ENCODE measurements around the gene USP15.

USP15 gene

DNA sequence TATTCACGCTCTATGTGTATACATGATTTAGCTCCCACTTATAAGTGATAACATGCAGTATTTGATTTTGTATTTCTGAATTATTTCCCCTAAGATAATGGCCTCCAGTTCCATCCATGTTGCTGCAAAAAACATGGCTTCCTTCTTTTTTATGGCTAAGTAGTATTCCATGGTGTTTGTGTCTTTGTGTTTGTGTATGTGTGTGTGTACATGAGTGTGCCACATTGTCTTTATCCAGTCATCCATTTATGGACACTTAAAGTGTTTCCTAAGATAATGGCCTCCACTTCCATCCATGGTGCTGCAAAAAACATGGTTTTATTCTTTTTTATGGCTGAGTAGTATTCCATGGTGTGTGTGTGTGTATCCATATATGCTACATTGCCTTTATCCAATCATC lies 25.1 kb downstream of the USP15 start:
- DNase-seq = no peak

DNA sequence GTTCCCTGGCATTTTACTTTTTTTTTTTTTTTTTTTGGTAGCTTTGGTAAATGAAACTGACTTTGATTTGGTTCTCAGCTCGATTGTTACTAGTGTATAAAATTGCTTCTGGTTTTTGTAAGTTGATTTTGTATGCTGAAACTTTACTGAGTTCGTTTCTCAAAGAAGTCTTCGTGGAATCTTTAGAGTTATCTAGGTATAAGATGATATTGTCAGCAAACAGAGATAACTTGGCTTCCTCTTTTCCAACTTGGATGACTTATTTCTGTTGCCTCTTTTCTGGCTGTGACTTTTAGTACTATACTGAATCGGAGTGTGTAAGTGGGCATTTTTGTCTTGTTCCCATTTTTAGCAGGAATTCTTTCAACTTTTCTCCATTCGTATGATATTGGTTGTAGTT lies 28.1 kb downstream of the USP15 start:
- no peak for DNase-seq

DNA sequence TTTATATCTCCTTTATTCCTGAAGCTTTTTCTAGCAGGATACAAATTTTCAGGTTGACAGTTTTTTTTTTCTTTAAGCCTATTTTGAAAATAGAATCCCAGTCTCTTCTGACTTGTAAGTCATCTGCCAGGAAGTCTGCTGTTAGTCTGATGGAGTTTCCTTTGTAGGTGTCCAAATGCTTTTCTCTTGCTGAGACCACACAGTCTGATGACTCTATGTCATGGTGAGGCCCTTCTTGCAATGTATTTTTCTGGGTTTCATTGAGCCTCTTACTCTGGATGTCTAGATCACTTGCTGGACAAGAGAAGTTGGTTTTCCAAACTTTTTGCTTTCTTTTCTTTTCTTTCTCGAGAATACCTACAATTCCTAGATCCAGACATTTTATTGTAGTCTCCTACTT lies 30.6 kb downstream of the USP15 start:
- DNase-seq = no peak

DNA sequence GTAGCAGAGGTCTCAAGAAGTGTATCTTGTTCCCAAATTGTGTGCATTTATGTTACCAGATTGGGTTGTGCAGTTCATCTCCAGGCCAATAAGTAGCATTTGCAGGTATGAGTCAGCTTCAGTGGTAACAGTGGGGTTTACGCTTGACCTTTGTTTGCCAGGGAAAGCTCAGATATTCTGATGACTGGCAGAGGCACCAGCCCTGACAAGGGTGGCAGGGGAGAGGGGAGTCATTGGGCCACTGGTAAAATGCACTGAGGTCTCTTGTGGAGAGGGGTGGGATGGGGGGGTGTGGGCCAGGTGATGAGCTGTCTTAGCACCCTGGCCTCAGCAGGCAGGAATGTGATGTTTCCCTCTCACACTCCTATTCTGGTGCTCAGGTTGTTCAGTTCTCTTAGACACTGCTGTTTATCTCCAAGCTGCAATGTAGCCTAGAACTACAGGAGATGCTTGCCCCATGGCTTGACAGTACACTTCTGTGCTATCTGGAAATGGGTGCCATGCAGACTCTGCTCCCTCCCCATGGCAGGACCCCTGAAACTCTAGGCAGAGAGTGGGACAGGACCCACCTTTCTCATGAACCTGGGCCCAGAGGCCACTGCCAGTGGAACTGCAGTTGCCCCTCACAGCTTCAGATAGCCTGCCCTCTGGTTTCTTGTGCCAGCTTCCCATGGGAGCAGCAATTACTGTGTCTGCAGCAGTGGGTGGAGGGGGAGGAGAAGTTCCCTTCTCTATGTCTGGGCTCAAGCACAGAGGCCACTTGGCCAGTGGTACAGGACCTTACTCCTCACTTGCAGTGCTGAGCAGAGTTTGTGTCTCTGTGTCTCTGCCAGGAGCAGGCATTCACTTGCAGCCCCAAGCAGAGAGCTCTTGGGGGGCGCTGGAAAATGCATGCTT lies 31.9 kb downstream of the USP15 start:
- no peak for DNase-seq

DNA sequence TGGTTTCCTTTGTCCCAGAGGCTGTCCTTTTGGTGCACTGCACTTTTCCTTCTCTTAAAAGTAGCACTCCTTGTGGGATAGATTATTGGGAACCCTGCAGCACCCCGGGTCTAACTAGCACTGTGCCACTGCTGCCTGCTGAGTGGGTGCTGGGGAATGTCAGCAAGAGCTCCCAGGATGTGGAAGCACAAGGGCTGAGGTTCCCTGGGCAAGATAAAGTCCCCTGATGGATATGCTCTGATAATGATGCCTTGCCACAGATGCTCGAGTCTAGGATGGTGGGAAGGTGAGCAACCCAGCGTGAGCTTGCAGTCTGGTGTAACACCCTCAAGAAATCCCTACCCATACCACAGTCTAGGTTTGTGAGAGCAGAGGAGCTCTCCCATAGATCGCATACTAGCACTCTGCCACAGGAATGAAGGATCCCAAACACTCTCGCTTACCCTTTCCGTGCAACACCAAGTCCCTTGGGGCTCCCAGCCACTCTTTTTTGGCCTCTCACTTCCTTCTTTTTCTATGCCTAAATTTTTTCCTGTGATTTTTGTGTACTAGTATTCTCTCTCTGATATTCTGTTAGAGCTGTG lies 32.6 kb downstream of the USP15 start:
- DNase-seq = no peak

DNA sequence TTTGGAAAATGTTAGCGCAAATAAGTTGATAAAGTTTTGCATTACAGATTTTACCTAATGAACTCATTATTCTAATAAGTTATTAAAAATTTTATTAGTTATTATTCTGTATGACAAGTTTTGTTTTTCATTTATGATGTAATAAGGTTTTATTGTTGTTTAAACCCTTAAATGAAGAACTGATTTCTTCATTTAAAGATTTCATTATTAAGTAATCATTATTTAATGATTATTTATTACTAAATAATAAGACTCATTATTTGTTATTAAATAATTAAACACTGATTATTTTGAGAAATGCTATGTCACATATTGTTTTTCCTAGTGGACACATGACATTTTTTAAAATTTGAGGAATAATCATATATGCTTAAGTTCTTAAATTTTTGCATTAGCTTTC lies 34.2 kb downstream of the USP15 start:
- DNase-seq = no peak

DNA sequence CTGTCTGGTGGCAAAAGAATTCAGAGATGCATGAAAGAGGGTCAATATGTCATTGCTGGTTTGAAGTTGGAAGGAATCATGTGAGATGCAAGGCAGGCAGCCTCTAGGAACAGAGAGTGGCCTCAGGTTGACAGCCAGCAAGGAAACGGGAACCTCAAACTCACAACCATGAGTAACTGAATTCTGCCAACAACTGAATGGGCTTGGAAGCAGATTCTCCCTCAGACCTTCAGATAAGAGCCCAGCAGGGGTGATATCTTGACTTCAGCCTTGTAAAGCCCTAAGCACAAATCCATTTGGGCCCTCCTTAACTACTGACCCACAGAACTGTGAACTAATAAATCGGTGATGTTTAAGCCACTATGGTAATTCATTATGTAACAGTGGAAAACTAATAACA lies 35.8 kb downstream of the USP15 start:
- DNase-seq = no peak

DNA sequence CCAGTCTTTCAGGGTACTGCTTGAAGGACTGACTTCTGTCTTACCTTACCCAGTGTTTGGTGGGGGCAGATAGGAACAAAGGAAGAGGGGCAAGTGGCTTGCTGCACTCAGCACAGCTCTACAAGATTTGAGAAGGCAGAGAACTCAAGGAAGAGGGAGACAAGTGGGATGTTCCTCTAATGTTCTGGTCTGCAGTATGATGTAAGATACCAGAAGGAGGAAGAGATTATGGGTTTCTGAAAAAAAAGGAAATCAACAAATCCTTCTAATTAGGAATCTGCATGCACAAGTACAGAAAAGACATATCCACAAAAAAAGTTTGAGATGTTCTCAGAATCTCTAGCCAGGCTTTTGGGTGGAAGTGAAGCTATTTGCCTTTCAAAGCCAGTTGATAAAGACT lies 37.1 kb downstream of the USP15 start:
- DNase-seq = no peak

DNA sequence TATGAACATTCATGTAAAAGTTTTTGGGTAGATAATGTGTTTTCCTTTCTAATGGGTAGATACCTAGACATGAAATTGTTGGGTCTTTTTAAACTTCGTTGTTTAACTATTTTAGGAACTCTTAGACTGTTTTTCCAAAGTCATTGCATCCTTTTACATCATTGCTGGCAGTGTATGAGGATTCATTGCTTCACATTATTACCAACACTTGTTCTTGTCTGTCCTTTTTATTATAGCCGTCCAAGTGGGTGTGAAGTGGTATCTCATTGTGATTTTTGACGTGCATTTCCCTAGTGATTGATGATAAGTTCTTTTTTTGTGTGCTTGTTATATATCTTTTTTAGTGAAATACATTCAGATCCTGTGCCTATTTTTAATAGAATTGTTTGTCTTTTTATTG lies 39.4 kb downstream of the USP15 start:
- DNase-seq = no peak

DNA sequence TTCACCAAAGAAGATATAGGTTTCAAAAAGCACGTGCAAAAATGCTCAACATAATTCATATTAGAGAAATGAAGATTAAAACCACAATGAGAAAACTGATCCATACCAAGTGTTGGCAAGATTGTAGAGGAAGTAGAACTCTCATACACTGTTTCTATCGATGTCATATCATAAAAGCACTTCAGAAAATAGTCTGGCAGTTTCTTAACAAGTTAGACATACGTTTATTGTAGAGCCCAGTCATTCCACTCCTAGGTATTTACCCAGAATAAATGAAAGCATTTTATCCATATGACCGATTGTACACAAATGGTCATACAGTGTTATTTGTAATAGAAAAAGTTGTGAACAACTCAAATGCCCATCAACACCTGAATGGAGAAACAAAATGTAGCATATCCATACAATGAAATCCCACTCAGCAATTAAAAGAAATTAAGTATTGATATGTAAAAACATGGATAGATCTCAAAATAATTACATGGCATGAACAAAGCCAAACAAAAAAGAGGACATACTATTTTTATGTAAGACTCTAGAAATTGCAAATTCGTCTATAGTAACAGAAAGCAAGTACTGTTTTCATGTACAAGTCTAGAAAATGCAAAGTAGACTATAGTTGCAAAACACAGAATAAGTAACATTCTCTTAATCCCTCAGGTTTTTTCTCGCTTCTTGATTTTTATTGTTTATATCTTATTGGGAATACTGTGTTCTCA lies 41.0 kb downstream of the USP15 start:
- no peak for DNase-seq

DNA sequence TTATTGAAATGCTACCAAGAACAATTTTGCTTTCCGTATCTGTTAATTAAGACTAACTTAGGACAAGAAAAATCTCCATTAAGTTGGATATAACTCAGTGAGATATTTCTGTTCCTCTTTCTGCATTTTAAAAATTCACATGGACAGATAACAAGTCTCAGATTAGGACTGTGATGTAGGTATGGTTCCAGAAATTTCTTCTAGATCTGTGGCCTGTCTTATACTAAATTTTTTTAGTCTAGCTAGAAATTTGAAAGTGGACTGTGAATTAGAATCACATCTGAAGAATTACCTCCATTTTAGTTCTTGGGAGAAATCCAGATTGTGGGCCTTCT lies 41.6 kb downstream of the USP15 start:
- DNase-seq = no peak

DNA sequence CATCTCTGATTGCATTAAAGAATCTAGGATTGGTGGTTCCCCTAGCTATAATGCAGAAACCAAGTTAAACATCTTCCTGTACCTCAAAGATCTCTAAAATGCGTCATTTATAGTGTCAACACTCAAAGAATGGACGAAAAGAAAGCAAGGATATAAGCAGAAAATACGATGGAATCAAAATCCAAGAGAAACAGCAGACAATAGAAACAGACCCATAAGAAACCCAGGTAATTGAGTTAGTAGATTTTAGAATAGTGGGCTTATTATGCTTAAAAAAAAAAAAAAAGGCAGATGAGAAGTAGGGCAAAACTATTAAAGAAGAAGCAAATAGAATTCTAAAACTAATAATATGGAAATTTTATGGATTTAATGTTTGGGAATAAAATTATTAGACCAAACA lies 44.4 kb downstream of the USP15 start:
- no peak for DNase-seq

DNA sequence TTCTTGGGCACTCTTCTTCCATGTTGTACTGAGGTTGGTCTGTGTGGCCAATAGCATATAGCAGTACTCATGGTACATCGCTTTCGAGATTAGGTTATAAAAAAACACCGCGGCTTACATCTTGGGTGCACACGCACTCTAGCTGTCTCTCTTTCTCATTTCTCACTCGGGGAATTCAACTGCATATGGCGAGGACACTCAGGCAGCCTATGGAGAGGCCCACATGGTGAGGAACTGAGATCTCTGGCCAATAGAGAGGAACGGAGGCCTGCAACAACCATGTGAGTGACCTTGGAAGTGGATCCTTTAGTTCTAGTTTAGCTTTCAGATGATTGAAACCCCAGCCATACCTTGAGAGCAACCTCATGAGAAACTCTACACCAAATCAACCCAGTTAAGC lies 45.6 kb downstream of the USP15 start:
- DNase-seq = no peak

DNA sequence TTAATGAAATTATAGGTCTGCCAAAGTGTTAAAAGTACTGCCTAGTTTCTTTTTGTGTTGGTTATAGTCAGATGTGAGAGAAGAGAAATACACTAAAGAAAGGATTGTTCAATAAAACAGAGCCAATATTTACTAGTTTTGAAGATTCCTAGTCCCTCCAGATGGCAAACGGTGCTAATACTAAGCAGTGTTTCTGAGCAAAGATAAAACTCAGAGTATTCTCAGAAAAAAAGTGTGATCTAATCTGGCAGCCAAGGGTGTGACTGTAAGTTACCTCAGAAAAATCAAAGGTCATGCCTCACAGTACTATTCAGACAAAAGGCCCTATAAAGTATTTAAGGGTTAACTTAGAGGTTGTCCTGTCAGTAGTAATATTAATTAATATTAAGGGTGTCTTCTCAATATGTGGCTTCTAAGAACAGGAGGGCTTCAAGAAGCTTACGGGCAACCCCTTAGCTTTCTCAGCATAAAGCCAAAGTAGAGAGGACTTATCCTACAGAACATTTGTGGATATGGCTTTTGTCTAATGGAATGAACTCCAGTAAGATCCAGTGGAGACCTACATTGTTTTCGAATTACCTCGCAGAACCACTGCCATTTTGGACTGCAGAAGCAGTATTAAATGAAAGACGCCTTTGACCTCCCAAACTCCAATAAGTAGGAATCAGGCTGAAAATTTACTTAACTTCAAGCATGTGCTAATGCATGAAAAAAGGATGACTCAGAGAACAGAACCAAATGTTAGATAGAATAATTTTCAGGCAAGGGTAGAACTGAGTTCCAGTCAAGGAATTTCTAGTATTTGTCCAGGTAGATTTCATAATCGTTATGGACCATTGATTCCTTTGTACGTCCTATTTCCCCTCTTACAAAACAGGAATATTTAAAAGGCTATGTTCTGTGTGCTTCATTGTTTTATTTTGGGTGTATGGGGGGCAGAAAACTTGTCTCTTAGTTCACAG lies 46.6 kb downstream of the USP15 start:
- no peak for DNase-seq

DNA sequence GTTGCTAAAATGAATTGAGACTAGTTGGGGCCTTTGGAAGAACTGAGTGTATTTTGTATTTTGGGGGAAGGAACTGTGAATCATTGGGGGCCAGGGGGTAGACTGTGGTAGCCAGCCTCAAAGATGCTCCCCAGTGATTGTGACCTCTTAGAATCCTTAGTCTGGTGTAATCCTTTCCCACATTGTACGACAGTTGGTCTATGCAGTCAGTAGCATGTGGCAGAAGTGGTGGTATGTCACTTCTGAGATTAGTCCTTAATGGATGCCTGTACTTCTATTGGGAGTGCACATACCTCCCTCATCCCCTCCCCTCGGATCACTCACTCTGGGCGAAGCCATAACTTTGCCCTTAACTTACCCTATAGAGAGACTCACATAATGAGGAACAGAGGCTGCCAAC lies 48.0 kb downstream of the USP15 start:
- no peak for DNase-seq

DNA sequence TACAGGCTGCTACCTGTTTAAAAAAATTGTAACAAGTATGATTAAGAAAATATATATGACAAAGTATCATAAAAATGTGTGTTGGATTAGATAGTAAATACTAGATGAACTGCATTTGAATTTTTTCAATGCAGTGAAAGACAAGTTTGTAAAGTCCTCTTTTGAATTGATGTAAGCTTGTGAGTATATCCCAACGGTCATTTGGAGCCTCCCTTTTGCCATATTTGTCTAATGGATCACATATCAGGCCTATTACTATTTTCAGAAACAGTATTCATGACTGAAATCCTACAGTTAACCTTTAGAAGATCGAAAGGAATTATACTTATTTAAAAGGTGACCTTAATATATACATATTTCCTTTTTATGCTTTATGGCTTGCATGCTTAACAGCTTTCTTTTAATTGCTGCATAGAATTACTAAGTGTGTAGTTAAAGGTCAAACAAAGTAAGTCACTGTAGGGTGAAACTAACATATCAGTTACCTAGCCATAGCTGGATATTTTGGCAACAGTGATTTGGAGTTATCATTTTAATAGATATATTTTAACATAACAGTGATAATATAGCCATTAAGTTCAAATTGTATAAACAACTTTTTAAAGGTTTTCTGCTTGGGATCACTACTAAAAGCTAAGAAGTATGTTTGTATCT lies 53.6 kb downstream of the USP15 start:
- DNase-seq = no peak

DNA sequence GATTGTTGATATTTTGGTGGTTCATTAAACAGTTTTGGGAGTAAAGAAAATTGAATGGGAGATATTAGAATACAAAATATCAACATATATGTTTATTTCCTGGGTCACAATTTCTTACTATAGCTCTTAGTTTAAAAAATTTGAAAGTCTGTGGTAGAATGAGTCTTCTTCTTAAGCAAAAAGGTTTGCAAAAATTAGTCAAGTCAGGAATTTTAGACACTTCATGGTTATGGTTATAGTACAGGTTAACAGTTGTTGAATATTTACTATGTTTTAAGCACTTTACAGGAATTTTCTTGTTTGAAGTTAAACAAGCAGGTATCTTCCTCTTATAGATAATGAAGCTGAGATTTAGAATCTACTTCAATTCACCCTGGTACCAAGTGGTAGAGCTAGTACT lies 56.8 kb downstream of the USP15 start:
- DNase-seq = no peak

DNA sequence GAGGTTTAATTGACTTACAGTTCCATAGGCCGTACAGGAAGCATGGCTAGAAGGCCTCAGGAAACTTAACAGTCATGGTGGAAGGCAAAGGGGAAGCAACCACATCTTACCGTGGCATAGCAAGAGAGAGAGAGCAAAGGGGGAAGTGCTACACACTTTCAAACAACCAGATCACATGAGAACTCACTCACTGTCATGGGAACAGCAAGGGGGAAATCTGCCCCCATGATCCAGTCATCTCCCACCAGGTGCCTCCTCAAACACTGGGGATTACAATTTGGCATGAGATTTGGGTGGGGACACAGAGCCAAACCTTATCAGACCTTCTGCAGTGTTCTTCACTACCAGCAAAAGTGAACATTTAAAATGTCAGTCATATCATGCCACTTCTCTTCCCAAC lies 58.9 kb downstream of the USP15 start:
- DNase-seq = no peak

DNA sequence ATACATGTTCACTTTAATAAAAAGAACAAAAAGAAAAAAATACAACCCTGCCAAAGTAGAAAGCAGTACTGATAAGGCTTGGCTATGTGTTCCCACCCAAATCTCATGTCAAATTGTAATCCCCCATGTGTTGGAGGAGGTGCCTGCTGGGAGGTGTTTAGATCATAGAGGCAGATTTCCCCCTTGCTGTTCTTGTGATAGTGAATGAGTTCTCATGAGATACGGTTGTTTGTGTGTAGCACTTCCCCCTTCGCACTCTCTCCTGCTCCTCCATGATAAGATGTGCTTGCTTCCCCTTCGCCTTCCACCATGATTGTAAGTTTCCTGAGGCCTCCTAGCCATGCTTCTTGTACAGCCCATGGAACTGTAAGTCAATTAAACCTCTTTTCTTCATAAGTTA lies 59.9 kb downstream of the USP15 start:
- no peak for DNase-seq

DNA sequence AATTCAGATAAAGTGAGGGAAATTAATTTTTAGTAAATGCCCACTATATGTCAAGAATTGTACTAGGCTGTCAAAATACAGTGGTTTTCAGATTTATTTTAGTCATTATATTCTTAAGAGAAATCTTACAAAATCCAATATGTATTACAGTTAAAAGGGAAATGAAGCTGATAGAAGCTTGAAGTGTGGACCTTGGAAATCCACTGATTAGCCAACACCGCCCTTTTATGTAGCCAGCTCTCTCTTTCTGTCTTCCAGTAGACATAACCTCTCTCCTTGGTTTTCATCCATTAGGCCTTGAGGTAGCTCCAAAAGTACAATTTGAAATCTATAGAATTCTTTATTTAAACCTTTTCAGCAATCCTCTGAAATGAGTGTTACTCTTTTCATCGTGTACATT lies 63.2 kb downstream of the USP15 start:
- DNase-seq = no peak

DNA sequence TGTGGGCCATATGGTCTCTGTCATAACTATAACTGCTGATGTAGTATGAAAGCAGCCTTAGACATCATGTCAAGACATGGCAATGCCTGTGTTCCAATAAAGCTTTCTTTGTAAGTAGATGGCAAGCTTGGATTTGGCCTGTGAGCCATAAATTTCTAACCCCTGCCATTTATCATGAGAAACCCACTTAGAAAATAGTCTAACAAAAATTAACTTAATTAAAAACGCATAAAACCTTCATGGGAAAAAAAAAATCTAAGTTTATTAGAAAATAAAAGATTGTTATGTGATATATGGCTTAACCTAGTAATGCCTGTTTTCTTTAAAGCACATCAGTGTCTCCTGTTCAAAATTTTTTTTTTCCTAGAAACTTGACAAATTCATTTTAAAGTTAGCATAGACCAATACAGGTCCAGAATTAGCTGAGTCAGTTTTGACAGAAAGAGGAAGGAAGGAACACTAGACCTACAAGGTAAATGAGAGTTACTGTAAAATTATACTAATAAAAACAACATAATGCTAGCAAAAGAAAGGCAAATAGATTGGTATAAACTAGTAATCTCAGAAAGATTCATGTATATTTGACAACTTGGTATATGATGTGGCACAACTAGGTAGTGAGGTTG lies 68.2 kb downstream of the USP15 start:
- no peak for DNase-seq

DNA sequence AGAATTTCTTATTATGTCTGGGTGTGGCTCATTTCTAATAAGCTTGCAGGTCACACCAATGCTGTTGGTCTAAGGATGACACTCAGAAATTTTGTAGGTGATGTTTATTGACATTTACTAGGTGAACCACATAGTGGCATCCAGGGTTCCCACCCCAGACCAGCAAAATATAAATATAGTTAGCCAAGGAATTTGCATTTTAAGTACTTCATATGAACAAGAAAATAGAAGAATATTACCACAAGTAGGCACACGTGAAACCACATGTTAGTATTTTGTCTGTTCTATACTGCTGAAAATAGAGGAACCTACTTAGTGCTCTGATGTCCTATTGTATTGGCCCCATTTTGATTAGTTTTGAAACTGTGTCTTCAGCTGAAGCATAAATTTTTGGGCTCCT lies 71.1 kb downstream of the USP15 start:
- DNase-seq = no peak

All from midbrain (tissue), 1 donor.